Thoracic aorta (tissue), 2 donors: ENCODE data around the gene MSH6. TPM values are rescaled to one million over a fixed set of nuclear protein-coding genes. Genes with fewer than 3 reads are reported as not detected.

ENCODE experiments used
- ATAC-seq: fragments of 150-250 bp; one replicate; pipeline ENCODE4 v1.8.0; 2017; ENCODE audit warnings: low read depth; ENCODE audit not compliant: insufficient number of reproducible peaks, low FRiP score
- DNase-seq: peaks from one replicate; pipeline ENCODE4 v3.0.0-alpha.2; 2020; ENCODE audit warnings: low spot score
- H3K27ac ChIP-seq, 2 donors: fragments of 200-600 bp; sonication (generic); 1 replicate in 1 of 2; 2 replicates in 1 of 2; pipeline ENCODE4 v1.5.1; 2016; ENCODE audit warnings: mild to moderate bottlenecking in 2 of 2, moderate library complexity in 2 of 2
- H3K27me3 ChIP-seq: fragments of 200-600 bp; sonication (generic); replicated peaks from 2 replicates; pipeline ENCODE4 v1.6.0; 2016; ENCODE audit warnings: mild to moderate bottlenecking; ENCODE audit not compliant: insufficient read depth
- H3K36me3 ChIP-seq: fragments of 200-600 bp; sonication (generic); one replicate; pipeline ENCODE4 v1.5.1; 2016
- H3K4me1 ChIP-seq, 2 donors: fragments of 200-600 bp; sonication (generic); 1 replicate in 1 of 2; 2 replicates in 1 of 2; pipeline versions ENCODE4 v1.5.1 to v1.6.0; 2016; ENCODE audit warnings: low read depth in 2 of 2, mild to moderate bottlenecking in 1 of 2; ENCODE audit not compliant: control insufficient read depth in 1 of 2
- H3K4me3 ChIP-seq: fragments of 200-600 bp; sonication (generic); 2 replicates; pipeline ENCODE4 v1.5.1; 2016; ENCODE audit warnings: mild to moderate bottlenecking
- H3K9me3 ChIP-seq: fragments of 200-600 bp; sonication (generic); 2 replicates; pipeline ENCODE4 v1.5.1; 2016
- total RNA-seq, 2 donors: library from RNA; depleted of rRNA; stranded (reverse); fragments of >200 nt; gene quantifications; one replicate each; pipeline versions ENCODE4 v1.1.0 to v1.2.3, GENCODE V29; 2016
- TF ChIP-seq, protein P1 (sequence below): fragments of 200-600 bp; sonication (generic); IDR thresholded peaks from one replicate; pipeline ENCODE4 v1.5.1; 2019; ENCODE audit warnings: antibody characterized with exemption

Gene MSH6
- total RNA-seq, 2 donors from 2014 or later = 22.6 to 41.2 TPM

DNA sequence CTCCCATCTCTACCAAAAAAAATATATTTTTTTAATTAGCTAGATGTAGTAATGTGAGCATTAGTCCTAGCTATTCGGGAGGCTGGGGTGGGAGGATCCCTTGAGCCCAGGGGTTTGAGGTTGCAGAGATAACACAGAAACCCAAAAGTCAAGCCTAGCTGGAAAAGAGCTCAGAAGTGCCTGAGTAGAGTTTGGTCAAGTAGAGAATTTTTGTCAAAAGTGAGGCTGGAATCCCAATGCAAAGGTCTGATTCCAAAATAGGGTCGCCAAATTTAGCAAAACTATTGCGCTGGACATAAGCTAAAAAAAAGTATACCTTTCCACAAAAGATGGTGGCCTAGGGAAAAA lies 15.5 kb upstream of the MSH6 start:
- H3K4me1 ChIP-seq = no peaks in the 10 kb centered on the region
- DNase-seq (no peak), ATAC-seq (no peak)
- H3K36me3 ChIP-seq = no peaks in the 10 kb centered on the region
- H3K27ac ChIP-seq = no peak overlapping the region
- H3K9me3 ChIP-seq = no peaks in the 10 kb centered on the region
- H3K27me3 ChIP-seq = no peaks in the 10 kb centered on the region
- H3K4me3 ChIP-seq = peak overlapping the region; percentile 42
- TF ChIP-seq, protein P1, sequence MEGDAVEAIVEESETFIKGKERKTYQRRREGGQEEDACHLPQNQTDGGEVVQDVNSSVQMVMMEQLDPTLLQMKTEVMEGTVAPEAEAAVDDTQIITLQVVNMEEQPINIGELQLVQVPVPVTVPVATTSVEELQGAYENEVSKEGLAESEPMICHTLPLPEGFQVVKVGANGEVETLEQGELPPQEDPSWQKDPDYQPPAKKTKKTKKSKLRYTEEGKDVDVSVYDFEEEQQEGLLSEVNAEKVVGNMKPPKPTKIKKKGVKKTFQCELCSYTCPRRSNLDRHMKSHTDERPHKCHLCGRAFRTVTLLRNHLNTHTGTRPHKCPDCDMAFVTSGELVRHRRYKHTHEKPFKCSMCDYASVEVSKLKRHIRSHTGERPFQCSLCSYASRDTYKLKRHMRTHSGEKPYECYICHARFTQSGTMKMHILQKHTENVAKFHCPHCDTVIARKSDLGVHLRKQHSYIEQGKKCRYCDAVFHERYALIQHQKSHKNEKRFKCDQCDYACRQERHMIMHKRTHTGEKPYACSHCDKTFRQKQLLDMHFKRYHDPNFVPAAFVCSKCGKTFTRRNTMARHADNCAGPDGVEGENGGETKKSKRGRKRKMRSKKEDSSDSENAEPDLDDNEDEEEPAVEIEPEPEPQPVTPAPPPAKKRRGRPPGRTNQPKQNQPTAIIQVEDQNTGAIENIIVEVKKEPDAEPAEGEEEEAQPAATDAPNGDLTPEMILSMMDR = no peak

DNA sequence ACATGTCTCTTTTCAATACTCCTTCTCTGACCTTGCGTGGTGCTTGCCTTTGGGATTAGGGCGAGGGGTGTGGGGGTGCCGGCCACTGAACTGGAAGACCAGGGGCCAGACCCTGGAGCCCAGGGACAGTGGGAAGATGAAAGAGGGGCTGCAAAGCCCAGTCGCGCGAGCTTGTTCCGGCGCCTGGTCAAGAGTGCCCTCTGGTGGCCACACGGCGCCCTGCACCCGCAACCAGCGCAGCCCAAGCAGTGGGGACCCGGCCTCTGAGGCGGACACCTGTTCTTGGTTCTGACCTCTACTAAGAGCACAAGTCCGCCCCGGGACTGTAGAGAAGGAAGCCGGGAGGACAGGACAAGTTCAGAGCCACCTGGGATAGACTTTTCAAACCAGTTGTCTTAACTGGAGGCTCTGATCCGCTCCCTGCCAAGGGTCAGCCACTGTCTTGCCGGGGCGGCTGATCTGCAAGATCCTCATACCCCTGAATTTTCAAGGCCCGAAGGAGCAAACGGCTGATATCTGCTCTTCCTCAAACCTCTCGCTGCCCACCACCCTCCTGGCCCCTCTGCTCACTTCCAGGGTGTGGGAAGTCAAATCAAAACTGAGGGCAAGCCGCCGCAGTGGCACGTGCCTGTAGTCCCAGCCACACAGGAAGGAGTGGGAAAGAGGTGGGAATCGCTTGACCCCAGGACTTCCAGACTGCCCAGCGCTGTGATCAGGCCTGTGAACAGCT lies 14.9 kb upstream of the MSH6 start:
- ATAC-seq (no peak), DNase-seq (peak; percentile 8)
- no peak overlapping the region for H3K27ac ChIP-seq
- TF ChIP-seq, protein P1 = peak; percentile 99
- H3K36me3 ChIP-seq = no peaks in the 10 kb centered on the region
- no peaks in the 10 kb centered on the region for H3K4me1 ChIP-seq
- no peaks in the 10 kb centered on the region for H3K9me3 ChIP-seq
- H3K27me3 ChIP-seq = no peaks in the 10 kb centered on the region
- peak overlapping the region; percentile 42 for H3K4me3 ChIP-seq

DNA sequence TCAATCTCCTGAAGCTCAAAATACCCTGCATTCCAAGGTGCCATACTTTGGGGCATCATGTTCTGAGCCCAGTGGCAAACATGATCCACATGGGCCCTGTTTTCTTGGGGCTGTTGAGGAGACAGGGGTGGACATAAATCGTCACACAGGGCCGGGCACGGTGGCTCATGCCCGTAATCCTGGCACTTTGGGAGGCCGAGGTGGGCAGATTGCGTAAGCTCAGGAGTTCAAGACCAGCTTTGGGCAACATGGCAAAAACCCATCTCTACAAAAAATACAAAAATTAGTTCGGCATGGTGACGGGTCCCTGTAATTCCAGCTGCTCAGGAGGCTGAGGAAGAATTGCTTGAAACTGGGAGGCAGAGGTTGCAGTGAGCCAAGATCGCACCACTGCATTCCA lies 13.6 kb upstream of the MSH6 start:
- no peaks in the 10 kb centered on the region for H3K4me1 ChIP-seq
- TF ChIP-seq, protein P1 = no peak
- no peaks in the 10 kb centered on the region for H3K36me3 ChIP-seq
- no peak overlapping the region for H3K27ac ChIP-seq
- no peaks in the 10 kb centered on the region for H3K9me3 ChIP-seq
- no peak for ATAC-seq
- no peak for DNase-seq
- H3K27me3 ChIP-seq = no peaks in the 10 kb centered on the region
- no peak overlapping the region for H3K4me3 ChIP-seq

DNA sequence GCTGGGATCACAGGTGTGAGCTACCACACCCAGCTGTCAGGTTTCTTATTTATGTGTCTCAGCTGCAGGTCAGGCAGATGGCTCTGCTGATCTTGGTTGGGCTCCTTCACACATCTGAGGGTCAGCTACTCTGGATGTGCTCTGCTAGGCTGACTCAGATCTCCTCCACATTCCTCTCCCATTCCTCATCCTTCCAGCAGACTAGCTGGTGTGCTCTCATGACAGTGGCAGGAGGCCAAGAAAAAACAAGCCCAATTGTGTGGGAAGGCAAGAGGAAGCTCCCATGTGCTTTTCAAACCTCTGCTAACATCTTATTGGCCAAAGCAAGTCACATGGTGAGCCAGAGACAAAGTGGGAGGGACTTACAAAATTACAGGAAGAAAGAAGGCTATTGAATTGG lies 11.7 kb upstream of the MSH6 start:
- H3K27ac ChIP-seq = no peak overlapping the region
- DNase-seq (no peak), ATAC-seq (no peak)
- H3K9me3 ChIP-seq = no peaks in the 10 kb centered on the region
- TF ChIP-seq, protein P1 = no peak
- H3K4me1 ChIP-seq = no peaks in the 10 kb centered on the region
- no peak overlapping the region for H3K4me3 ChIP-seq
- H3K27me3 ChIP-seq = no peaks in the 10 kb centered on the region
- H3K36me3 ChIP-seq = no peaks in the 10 kb centered on the region

DNA sequence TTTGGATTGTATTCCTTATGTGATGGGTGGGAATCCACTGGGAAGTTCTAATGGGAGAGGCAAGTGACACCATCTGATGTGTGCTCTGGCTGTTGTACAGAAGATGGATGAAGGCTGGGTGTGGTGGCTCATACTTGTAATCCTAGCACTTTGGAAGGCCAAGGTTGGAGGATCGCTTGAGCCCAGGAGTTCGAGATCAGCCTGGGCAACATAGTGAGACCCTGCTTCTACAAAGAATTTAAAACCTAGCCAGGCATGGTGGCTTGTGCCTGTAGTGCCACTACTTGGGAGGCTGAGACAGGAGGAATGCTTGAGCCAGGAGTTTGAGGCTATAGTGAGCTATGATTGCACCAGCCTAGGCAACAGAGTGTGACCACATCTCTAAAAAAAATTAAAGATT lies 10.6 kb upstream of the MSH6 start:
- TF ChIP-seq, protein P1 = no peak
- Histone ChIP-seq H3K9me3 (no peaks in the 10 kb centered on the region), H3K27me3 (no peaks in the 10 kb centered on the region), H3K36me3 (no peaks in the 10 kb centered on the region), H3K4me3 (no peak overlapping the region), H3K4me1 (no peaks in the 10 kb centered on the region), H3K27ac (no peak overlapping the region)
- DNase-seq = no peak
- ATAC-seq = no peak
